ENCODE data around the gene PLIN3.
"Not testable (repeated sequence)": the region's sequence is repeated elsewhere in the genome, so short reads cannot be mapped to it uniquely, and the experiment has no call there.

PLIN3 gene

GRCh38 chr19:4891066-4891465 is 23.6 kb upstream of the PLIN3 start:
- no peak for DNase-seq

DNA sequence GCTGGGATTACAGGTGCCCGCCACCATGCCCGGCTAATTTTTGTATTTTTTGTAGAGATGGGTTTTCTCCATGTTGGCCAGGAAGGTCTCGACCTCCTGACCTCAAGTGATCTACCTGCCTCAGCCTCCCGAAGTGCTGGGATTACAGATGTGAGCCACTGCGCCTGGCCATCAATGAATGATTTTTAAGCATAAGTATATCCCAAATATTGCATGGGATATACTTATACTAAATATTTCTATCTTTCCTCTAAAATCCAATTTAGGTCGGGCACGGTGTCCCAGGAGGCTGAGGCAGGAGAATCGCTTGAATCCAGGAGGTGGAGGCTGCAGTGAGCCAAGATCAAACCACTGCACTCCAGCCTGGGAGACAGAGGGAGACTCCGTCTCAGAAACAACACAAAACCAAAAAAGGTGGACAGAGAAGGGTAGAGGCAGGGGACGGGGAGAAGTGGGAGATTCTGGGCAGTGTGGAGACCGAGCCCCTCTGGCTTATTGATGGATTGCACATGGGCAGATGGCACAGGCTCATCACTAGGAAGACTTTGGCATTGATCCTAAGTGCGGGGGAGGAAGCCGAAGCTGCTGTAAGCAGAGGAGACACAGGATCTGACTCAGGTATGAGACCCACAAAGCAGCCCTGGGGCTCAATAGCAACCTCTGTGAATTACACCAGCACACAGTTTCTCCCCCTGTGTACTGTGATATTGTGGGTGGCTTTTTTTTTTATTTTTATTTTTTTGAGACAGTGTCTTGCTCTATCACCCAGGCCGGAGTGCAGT is 21.8 kb upstream of the PLIN3 start:
- no peak for DNase-seq

DNA sequence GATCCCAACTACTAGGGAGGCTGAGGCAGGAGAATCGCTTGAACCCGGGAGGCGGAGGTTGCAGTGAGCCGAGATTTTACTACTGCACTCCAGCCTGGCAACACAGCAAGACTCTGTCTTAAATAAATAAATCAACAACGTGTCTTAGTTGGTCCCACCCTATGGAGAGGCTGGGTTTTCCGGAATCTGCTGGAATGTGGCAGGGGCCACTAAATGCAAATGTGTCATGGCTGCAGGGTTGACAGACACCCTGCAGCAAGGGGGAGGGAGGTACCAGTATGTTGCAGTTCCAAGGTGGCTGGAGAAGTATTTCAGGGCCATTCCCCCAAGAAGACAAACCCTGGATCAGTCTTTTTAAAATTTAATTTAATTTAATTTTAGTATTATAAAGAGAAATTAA is 20.3 kb upstream of the PLIN3 start:
- not testable (repeated sequence) for DNase-seq

- DNase-seq = not testable (repeated sequence)
Measured at GRCh38 chr19:4884993-4885392, 17.5 kb upstream of the PLIN3 start.

DNA sequence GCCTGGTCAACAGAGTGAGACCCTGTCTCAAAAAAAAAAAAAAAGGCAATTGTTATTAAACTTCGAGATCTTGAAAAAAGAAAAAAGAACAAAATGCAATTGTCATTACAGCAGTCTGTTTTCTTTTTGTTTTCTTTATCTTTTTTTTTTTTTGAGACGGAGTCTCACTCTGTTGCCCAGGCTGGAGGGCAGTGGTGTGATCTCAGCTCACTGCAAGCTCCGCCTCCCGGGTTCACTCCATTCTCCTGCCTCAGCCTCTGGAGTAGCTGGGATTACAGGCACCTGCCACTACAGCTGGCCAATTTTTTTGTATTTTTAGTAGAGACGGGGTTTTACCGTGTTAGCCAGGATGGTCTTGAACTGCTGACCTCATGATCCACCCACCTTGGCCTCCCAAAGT is 15.4 kb upstream of the PLIN3 start:
- DNase-seq = not testable (repeated sequence)

- DNase-seq = no peak
Measured at GRCh38 chr19:4879041-4879440, 11.6 kb upstream of the PLIN3 start.

DNA sequence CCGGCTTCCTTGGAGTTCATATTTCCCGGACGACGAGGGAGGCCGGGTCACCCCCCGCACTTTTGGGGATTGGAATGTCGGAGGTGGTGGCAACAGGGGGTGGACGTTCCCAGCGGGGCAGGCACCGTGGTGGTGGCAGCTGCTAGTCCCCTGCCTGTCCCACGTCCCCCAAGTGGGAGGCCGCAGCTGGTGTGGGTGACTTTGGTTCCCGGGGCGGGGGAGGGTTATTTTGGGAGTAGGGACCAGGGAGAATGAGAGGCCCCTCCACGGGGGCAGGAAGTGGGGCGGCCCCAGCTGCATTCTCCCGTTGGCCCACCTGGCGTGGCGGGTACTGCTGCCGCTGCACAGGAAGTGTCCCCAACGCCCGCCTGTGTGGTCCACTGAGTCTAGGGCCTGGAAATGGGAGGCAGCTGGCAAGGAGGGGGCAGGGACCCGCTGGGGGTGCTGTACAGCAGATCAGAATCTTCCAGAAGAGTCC is 11.1 kb upstream of the PLIN3 start:
- DNase-seq = no peak

GRCh38 chr19:4877753-4878490 is 10.5 kb upstream of the PLIN3 start:
- no peak for DNase-seq

DNA sequence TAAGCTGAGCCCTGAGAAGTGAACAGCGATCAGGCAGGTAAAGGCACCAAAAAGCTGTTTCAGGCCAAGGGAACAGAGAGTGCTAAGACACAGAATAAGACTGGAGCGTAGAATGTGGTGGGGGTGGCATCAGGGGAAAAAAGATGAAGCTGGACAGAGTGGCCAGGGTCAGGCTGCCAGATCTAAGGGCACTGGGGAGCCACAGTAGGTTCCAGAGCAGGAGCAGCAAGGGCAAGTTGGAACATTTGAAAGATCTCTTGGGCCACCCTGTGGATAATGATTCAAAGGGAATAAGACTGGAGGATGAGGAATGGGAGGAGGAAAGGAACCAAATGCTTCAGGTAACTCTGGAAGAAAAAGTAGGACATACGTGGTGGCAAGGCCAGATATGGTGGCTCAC is 6.5 kb upstream of the PLIN3 start:
- no peak for DNase-seq

GRCh38 chr19:4871711-4872110 is 4.2 kb upstream of the PLIN3 start:
- no peak for DNase-seq

DNA sequence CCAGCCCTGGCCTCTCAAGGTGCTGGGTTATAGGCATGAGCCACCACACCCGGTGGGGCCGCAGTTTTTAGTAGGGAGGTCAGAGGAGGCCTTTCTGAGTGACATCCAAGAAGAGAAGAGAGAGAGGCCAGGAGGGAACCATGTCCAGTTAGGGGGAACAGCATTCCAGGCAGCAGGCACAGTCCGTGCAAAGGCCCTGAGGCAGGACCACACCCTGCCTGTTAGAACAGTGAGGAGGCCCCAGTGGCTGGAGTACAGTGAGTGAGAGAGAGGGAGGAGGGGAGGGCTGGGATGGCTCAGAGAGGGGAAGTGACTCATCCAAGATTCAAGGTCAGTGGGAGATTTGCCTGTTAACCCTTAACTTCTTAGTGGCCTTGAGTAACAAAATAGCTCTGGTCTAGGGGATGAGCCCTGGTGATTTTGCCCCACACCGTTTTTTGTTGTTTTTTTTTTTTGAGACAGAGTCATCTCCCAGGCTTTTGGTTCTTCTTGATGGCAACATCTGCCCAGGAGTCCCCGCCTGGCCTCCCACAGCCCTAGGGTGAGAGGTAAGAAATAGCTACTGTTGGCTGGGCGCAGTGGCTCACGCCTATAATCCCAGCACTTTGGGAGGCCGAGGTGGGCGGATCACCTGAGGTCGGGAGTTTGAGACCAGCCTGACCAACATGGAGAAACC is 2.7 kb upstream of the PLIN3 start:
- DNase-seq = no peak

DNA sequence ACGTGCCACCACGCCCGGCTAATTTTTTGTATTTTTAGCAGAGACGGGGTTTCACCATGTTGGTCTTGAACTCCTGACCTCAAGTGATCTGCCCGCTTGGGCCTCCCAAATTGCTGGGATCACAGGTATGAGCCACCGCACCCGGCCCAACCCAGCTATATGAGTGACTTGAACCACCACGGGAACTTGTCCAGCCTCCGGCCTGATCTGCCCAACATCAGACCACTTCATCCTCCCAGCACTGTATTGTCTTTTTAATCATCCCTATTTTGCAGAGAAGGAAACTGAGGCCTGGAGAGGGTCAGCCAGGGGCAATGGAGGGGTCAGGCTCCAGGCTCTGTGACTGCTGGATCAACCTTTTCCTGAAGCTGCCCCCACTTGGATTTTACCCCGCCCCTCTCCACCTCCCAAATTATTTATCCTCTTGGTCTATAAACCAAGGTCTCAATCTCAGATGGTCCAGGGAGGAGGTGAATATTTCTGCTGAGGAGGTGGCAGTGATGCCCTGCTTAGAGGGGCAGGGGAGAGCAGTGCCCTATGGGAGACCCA is 893 bp upstream of the PLIN3 start:
- DNase-seq = no peak

GRCh38 chr19:4866595-4867424 is 657 bp downstream of the PLIN3 start:
- peak; percentile 82 for DNase-seq

GRCh38 chr19:4861147-4861546 is 6.3 kb downstream of the PLIN3 start:
- DNase-seq = no peak

- DNase-seq = no peak
Measured at GRCh38 chr19:4859697-4860096, 7.8 kb downstream of the PLIN3 start.

GRCh38 chr19:4856468-4856867 is 11.0 kb downstream of the PLIN3 start:
- DNase-seq = not testable (repeated sequence)

DNA sequence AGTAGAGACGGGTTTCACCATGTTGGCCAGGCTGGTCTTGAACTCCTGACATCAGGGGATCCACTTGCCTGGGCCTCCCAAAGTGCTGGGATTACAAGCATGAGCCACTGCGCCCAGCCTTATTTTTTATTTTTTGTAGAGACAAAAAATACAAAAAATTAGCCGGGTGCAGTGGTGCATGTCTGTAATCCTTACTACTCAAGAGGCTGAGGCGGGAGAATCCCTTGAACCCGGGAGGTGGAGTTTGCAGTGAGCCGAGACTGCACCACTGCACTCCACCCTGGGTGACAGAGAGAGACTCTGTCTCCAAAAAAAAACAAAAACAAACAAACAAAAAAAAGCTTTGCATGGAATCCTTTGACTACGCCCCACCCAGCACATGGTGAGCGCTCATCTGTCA is 14.0 kb downstream of the PLIN3 start:
- DNase-seq = not testable (repeated sequence)

- DNase-seq = no peak
Measured at GRCh38 chr19:4852484-4852883, 15.0 kb downstream of the PLIN3 start.

DNA sequence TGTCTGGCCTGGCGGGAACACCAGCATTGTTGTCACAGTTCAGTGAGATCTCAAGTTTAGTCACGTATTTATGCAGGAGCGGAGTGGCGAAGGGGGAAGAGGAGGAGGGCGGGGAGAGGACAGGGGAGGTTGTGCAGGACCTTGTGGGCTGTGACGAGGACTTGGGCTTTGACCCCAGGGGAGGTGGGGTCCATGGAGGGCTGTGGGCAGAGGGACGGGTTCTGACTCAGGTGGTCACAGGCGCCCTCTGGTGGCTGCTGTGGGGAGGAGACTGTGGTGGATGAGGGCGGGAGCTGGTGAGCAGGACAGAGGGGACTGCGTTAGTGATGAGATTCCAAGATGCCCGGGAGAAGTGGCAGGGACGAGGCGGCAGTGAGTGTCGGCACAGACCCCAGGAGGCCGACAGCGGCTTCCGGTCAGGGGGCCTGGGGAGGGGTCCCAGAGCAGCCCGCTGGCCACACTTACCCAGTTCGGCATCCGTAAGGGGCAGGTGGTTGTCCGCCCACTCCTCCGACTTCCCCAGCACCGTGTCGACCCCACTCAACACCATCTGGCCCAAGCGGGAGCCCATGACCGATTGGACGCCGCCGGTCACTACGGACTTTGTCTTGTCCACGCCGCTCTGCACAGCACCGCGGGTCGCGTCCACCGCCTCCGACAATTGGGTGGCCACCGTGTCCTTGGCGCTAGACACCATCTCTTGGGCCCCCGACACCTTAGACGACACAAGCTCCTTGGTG is 15.7 kb downstream of the PLIN3 start:
- peak; percentile 91 for DNase-seq

DNA sequence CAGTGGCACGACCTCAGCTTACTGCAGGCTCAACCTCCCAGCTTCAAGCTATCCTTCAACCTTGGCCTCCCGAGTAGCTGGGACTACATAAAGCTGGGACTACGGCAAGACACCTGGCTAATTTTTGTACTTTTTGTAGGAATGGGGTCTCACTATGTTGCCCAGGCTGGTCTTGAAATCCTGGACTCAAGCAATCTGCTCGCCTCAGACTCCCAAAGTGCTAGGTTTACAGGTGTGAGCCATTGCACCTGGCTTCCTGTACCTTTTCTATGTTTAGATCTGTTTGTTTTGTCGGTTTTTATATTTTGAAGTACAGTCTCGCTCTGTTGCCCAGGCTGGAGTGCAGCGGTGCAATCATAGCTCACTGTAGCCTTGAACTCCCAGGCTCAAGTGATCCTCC is 18.4 kb downstream of the PLIN3 start:
- no peak for DNase-seq

GRCh38 chr19:4847190-4847973 is 20.1 kb downstream of the PLIN3 start:
- no peak for DNase-seq
